Neural progenitor cell (in vitro differentiated cells): ENCODE data around the gene LIPM.

ENCODE experiments used
- EZH2 ChIP-seq: fragments of 200-600 bp; sonication (generic); IDR thresholded peaks from 2 replicates; pipeline ENCODE4 v1.6.1; 2017; ENCODE audit warnings: antibody characterized with exemption, mild to moderate bottlenecking, moderate library complexity
- TF ChIP-seq, protein P1 (sequence below): fragments of 200-600 bp; sonication (generic); IDR thresholded peaks from 2 replicates; pipeline ENCODE4 v1.5.1; 2017; ENCODE audit warnings: antibody characterized with exemption, mild to moderate bottlenecking

GRCh38 chr10:88835910-88836221 is 33.3 kb downstream of the LIPM start:
- TF ChIP-seq, protein P1, sequence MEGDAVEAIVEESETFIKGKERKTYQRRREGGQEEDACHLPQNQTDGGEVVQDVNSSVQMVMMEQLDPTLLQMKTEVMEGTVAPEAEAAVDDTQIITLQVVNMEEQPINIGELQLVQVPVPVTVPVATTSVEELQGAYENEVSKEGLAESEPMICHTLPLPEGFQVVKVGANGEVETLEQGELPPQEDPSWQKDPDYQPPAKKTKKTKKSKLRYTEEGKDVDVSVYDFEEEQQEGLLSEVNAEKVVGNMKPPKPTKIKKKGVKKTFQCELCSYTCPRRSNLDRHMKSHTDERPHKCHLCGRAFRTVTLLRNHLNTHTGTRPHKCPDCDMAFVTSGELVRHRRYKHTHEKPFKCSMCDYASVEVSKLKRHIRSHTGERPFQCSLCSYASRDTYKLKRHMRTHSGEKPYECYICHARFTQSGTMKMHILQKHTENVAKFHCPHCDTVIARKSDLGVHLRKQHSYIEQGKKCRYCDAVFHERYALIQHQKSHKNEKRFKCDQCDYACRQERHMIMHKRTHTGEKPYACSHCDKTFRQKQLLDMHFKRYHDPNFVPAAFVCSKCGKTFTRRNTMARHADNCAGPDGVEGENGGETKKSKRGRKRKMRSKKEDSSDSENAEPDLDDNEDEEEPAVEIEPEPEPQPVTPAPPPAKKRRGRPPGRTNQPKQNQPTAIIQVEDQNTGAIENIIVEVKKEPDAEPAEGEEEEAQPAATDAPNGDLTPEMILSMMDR = no peak
- TF ChIP-seq EZH2 = no peak
